K562 (cell line): ENCODE measurements around the gene UGP2. TPM values are rescaled to one million over a fixed set of nuclear protein-coding genes. Genes with fewer than 3 reads are reported as not detected.

Source experiments
- ATAC-seq: fragments of 200-7000 bp; cut with Tn5 transposase; 3 replicates; pipeline ENCODE4 v1.9.1; 2020; ENCODE audit warnings: moderate library complexity
- BruUV-seq: library from RNA; stranded (reverse); fragments of 400-500 nt; replicated peaks from 2 replicates; lab custom pipeline; 2021; lab: Mats Ljungman, UMichigan
- CTCF ChIA-PET: fragments of 300-600 bp; formaldehyde crosslinking; extraction: SDS; loops from one replicate; lab custom pipeline; 2021; ENCODE audit warnings: low intra/inter-chr PET ratio; lab: Yijun Ruan, JAX
- POLR2A ChIA-PET: fragments of 300-600, 350-650 bp; sonication (Branson Sonifier 250); formaldehyde crosslinking; extraction: SDS; loops from one replicate; lab custom pipeline; 2021; ENCODE audit warnings: antibody characterized with exemption, inconsistent platforms; lab: Yijun Ruan, JAX
- DNase-seq, 4 experiments: peaks; one replicate each; pipeline versions ENCODE4 v3.0.0 to v3.0.0-alpha.2; 2011 to 2018; ENCODE audit warnings: low spot score in 3 of 4, mixed read lengths in 3 of 4; ENCODE audit errors: extremely low read depth in 1 of 4
- FAIRE-seq: peaks from 2 replicates; lab custom pipeline; 2011; peaks lifted over from hg19 to GRCh38; lab: Jason Lieb, UNC
- H2AFZ ChIP-seq: 2 replicates; pipeline ENCODE4 v1.6.0; 2011; ENCODE audit warnings: low read depth, low read length, control low read depth, inconsistent platforms
- H3K27ac ChIP-seq: fragments of 200-600 bp; 3 replicates; pipeline ENCODE4 v1.8.0; 2011; ENCODE audit warnings: low read depth, mild to moderate bottlenecking, control low read depth, inconsistent platforms, low read length, moderate library complexity, mixed read lengths; ENCODE audit errors: extremely low read depth
- H3K27me3 ChIP-seq, 2 experiments: fragments of 300-600 bp in 1 of 2; 2 replicates in 1 of 2; 3 replicates in 1 of 2; pipeline versions ENCODE4 v1.6.0 to v1.8.0; 2011; ENCODE audit warnings: inconsistent platforms in 2 of 2, low read length in 2 of 2, mild to moderate bottlenecking in 1 of 2, mixed read lengths in 1 of 2, moderate library complexity in 1 of 2; ENCODE audit not compliant: control insufficient read depth in 2 of 2, insufficient read depth in 2 of 2
- H3K36me3 ChIP-seq: fragments of 300-600 bp; 3 replicates; pipeline ENCODE4 v1.8.0; 2011; ENCODE audit warnings: mild to moderate bottlenecking, low read length, inconsistent platforms; ENCODE audit not compliant: control insufficient read depth, insufficient read depth
- H3K4me1 ChIP-seq, 2 experiments: fragments of 200-600 bp in 1 of 2; replicated peaks in 1 of 2; 2 replicates in 1 of 2; 3 replicates in 1 of 2; pipeline versions ENCODE4 v1.5.1 to v1.8.0; 2011; ENCODE audit warnings: inconsistent platforms in 2 of 2, low read length in 2 of 2, mild to moderate bottlenecking in 1 of 2, mixed read lengths in 1 of 2, moderate library complexity in 1 of 2; ENCODE audit not compliant: control insufficient read depth in 2 of 2, insufficient read depth in 2 of 2
- H3K4me2 ChIP-seq: 2 replicates; pipeline ENCODE4 v1.6.1; 2011; ENCODE audit warnings: low read length, control low read depth, inconsistent platforms, mixed read lengths; ENCODE audit not compliant: insufficient read depth
- H3K4me3 ChIP-seq: fragments of 200-600 bp; sonication (generic), shearing (Covaris generic); 2 replicates; pipeline ENCODE4 v1.5.1; 2016; ENCODE audit warnings: control low read depth, inconsistent platforms
- H3K79me2 ChIP-seq: fragments of 200-600 bp; 3 replicates; pipeline ENCODE4 v1.8.0; 2011; ENCODE audit warnings: low read length, inconsistent platforms; ENCODE audit not compliant: control insufficient read depth, insufficient read depth
- H3K9ac ChIP-seq, 2 experiments: 2 replicates each; pipeline versions ENCODE4 v1.6.0 to v1.6.1; 2011; ENCODE audit warnings: low read depth in 2 of 2, low read length in 2 of 2, control low read depth in 1 of 2, inconsistent platforms in 1 of 2, mild to moderate bottlenecking in 1 of 2, mixed read lengths in 1 of 2; ENCODE audit not compliant: insufficient read depth in 1 of 2
- H3K9me1 ChIP-seq: one replicate; pipeline ENCODE4 v1.6.0; 2011; ENCODE audit warnings: inconsistent platforms, mild to moderate bottlenecking, low read length, moderate library complexity; ENCODE audit not compliant: control insufficient read depth, insufficient read depth
- H3K9me3 ChIP-seq: replicated peaks from 2 replicates; pipeline ENCODE4 v1.5.1; 2011; ENCODE audit warnings: low read depth, low read length, inconsistent platforms; ENCODE audit not compliant: control insufficient read depth, insufficient read depth
- H4K20me1 ChIP-seq: replicated peaks from 2 replicates; pipeline ENCODE4 v1.6.1; 2011; ENCODE audit warnings: low read length, inconsistent platforms, mixed read lengths; ENCODE audit not compliant: control insufficient read depth, insufficient read depth
- ARID1B ChIP-seq: fragments of 450-650 bp; IDR thresholded peaks from 2 replicates; pipeline ENCODE4 v1.6.1; 2016; ENCODE audit warnings: antibody characterized with exemption, mild to moderate bottlenecking, inconsistent platforms
- CBFA2T3 ChIP-seq: fragments of 450-650 bp; IDR thresholded peaks from 2 replicates; pipeline ENCODE4 v1.6.1; 2017
- CBX8 ChIP-seq: fragments of 200-600 bp; sonication (generic); IDR thresholded peaks from 2 replicates; pipeline ENCODE4 v1.6.1; 2012; ENCODE audit warnings: borderline replicate concordance, mixed run types, low read depth, mild to moderate bottlenecking, moderate library complexity, mixed read lengths, low read length, control low read depth, inconsistent platforms; ENCODE audit not compliant: poor library complexity, severe bottlenecking; ENCODE audit errors: extremely low read depth
- EGR1 ChIP-seq: fragments of 450-650 bp; conservative IDR thresholded peaks from 2 replicates; pipeline ENCODE4 v1.6.1; 2017; ENCODE audit warnings: mild to moderate bottlenecking
- GABPB1 ChIP-seq: sonication (generic); formaldehyde crosslinking; IDR thresholded peaks from 2 replicates; pipeline ENCODE4 v1.8.0; 2022; ENCODE audit warnings: mild to moderate bottlenecking, missing genetic modification reagents
- ID3 ChIP-seq, 2 experiments: fragments of 250-450 bp in 1 of 2; fragments of 450-650 bp in 1 of 2; sonication (Bioruptor Pico) in 1 of 2; IDR thresholded peaks; 2 replicates each; pipeline versions ENCODE4 v1.6.1 to v1.8.0; 2016 to 2021; ENCODE audit warnings: mild to moderate bottlenecking in 2 of 2, moderate library complexity in 2 of 2, missing compliant biosample characterization in 1 of 2, missing genetic modification characterization in 1 of 2
- JUN ChIP-seq, 2 experiments: sonication (generic) in 1 of 2; formaldehyde crosslinking in 1 of 2; IDR thresholded peaks; 2 replicates each; pipeline versions ENCODE4 v1.6.1 to v1.8.0; 2012 to 2022; ENCODE audit warnings: borderline replicate concordance in 2 of 2, mild to moderate bottlenecking in 2 of 2, improper control_type of control experiment in 1 of 2, low read depth in 1 of 2, low read length in 1 of 2, missing genetic modification reagents in 1 of 2
- JUNB ChIP-seq: fragments of 450-650 bp; formaldehyde crosslinking; conservative IDR thresholded peaks from 2 replicates; pipeline ENCODE4 v1.4.0; 2020; ENCODE audit warnings: mild to moderate bottlenecking
- MEIS2 ChIP-seq: fragments of 450-650 bp; IDR thresholded peaks from 2 replicates; pipeline ENCODE4 v1.6.1; 2014; ENCODE audit warnings: mild to moderate bottlenecking; ENCODE audit not compliant: partially characterized antibody
- RBM25 ChIP-seq: fragments of 200-400 bp; formaldehyde crosslinking; IDR thresholded peaks from 2 replicates; pipeline ENCODE4 v1.6.1; 2018; ENCODE audit warnings: low read length, low read depth, moderate library complexity; ENCODE audit not compliant: severe bottlenecking
- SRSF1 ChIP-seq: fragments of 200-400 bp; formaldehyde crosslinking; IDR thresholded peaks from 2 replicates; pipeline ENCODE4 v1.6.1; 2017; ENCODE audit warnings: mild to moderate bottlenecking, low read depth, low read length, moderate library complexity
- TAL1 ChIP-seq: fragments of 450-650 bp; IDR thresholded peaks from 2 replicates; pipeline ENCODE4 v1.6.1; 2016; ENCODE audit warnings: mild to moderate bottlenecking
- ZEB2 ChIP-seq: fragments of 450-650 bp; IDR thresholded peaks from 2 replicates; pipeline ENCODE4 v1.6.1; 2016
- ZNF23 ChIP-seq: fragments of 250-450 bp; sonication (Bioruptor Pico); IDR thresholded peaks from 2 replicates; pipeline ENCODE4 v1.4.0; 2020; ENCODE audit warnings: mild to moderate bottlenecking
- WGBS: fragments of 100-300 bp; shearing (Covaris generic); methylation state at CpG from one replicate; pipeline ENCODE4 v1.1.6; 2016; ENCODE audit warnings: low coverage, mixed read lengths; ENCODE audit not compliant: insufficient coverage; ENCODE audit errors: missing lambda C conversion rate; 5-methylcytosine and 5-hydroxymethylcytosine counted together
- in situ Hi-C: fragments of 300-500 bp; cut with MboI; formaldehyde crosslinking; loops from 4 replicates; pipeline ENCODE4 v1.15.0; 2018; ENCODE audit warnings: inconsistent platforms, mixed read lengths
- intact Hi-C: fragments of 100-400 bp; cut with micrococcal nuclease; formaldehyde crosslinking; loops from 2 replicates; pipeline ENCODE4 v1.14.2; 2022
- polyA plus RNA-seq, 8 experiments: library from polyadenylated mRNA; depleted of rRNA in 4 of 8; stranded (reverse) in 5 of 8; unstranded in 3 of 8; fragments of >200 nt; fragmentation: Nextera tagmentation in 2 of 8; fragmentation: Illumina TruSeq in 1 of 8; extraction: Ambion mirVana in 2 of 8; extraction: Trizol in 1 of 8; gene quantifications; 2 replicates each; pipeline versions ENCODE4 v1.2.1 to v1.2.3, GENCODE V29; 2011 to 2014; ENCODE audit warnings: inconsistent platforms in 1 of 8, missing spikeins in 1 of 8
- total RNA-seq, 7 experiments: library from RNA; depleted of rRNA in 6 of 7; stranded (reverse); fragments of >200 nt in 6 of 7; fragmentation: Illumina TruSeq in 2 of 7; extraction: Trizol in 2 of 7; gene quantifications; 2 replicates each; pipeline versions ENCODE4 v1.2.1 to v1.2.3, GENCODE V29; 2011 to 2021; ENCODE audit warnings: low replicate concordance in 1 of 7

Gene UGP2
- total and polyA plus RNA-seq, 9 of the 15 experiments (the other 6 are each of a cell fraction or from before 2014, with no cell fraction given) = 25.2 to 69.3 (median 58.9) TPM

GRCh38 chr2:63850649-63851048 is 9.0 kb downstream of the UGP2 start (continued):
- no peak for TF ChIP-seq SRSF1
- peak; percentile 43 for TF ChIP-seq MEIS2
- no peak for TF ChIP-seq JUN (IDR thresholded peaks at IDR 0.05; ENCODE audit: borderline replicate concordance, low read depth, low read length)
- TF ChIP-seq JUN (CRISPR knock-in tag; IDR thresholded peaks at IDR 0.05; ENCODE audit: borderline replicate concordance) = no peak
- TF ChIP-seq RBM25 = peak; percentile 79
- no peak for TF ChIP-seq ZNF23 (CRISPR knock-in tag)
- TF ChIP-seq CBX8 = no peak
- no peak for TF ChIP-seq JUNB (CRISPR knock-in tag)
- no peak for TF ChIP-seq ID3 (CRISPR knock-in tag; IDR thresholded peaks at IDR 0.05)
- TF ChIP-seq ID3 (tag; IDR thresholded peaks at IDR 0.05) = no peak
- no peak for TF ChIP-seq GABPB1 (CRISPR knock-in tag)

- H3K4me3 ChIP-seq = no peak overlapping the region
- no peaks in the 10 kb centered on the region for H3K9me1 ChIP-seq
- H3K27me3 ChIP-seq = no peaks in the 10 kb centered on the region
- H3K9ac ChIP-seq = no peak overlapping the region
- peaks cover 88% of the 10 kb centered on the region for H3K79me2 ChIP-seq
- ChIA-PET CTCF (no interaction called here), POLR2A (interaction anchor here (0.7 to 6.2 kb wide), 3 partner anchors 10 to 263 kb away, joined by 6 to 47 read pairs (median 6); partner anchors contain the start of genes UGP2 and WDPCP)
- no TSS peak for BruUV-seq
- TF ChIP-seq TAL1 (0 out of 2 replicates have a peak, but pooled peaks have one; percentile 22), ARID1B (peak; percentile 44), EGR1 (no peak), CBFA2T3 (peak; percentile 45; the same call in 1 of the 2 replicates), ZEB2 (no peak)
- H3K4me2 ChIP-seq = no peak overlapping the region
- ATAC-seq (no peak), DNase-seq (no peak), FAIRE-seq (no peak)
- intact Hi-C loops = no loop called here
- no peak overlapping the region for H3K27ac ChIP-seq
- WGBS = 0% methylated on average over 1 of the region's 1 CpG
- H4K20me1 ChIP-seq = peaks cover 8% of the 10 kb centered on the region; the same call in 1 of the 2 replicates
- H2AFZ ChIP-seq = no peak overlapping the region
- in situ Hi-C loops = no loop called here
- peaks cover 12% of the 10 kb centered on the region; the same call in 1 of the 3 replicates for H3K36me3 ChIP-seq
- H3K4me1 ChIP-seq = peaks cover 0 to 42% of the 10 kb centered on the region in 2 experiments; a peak in 4 of 5 replicates
- H3K9me3 ChIP-seq = no peaks in the 10 kb centered on the region
Observed at GRCh38 chr2:63851691-63852311, 10.1 kb downstream of the UGP2 start.
